A549 (cell line): Measurements from ENCODE around the gene GIMAP4. TPM values are rescaled to one million over a fixed set of nuclear protein-coding genes. Genes with fewer than 3 reads are reported as not detected.

ENCODE experiments used
- ATAC-seq, 2 experiments: fragments of 200-7000 bp in 1 of 2; fragments of >200 bp in 1 of 2; cut with Nextera tagmentation in 1 of 2; cut with Tn5 transposase in 1 of 2; 3 replicates each; pipeline versions ENCODE4 v1.8.0 to v1.9.1; 2018 to 2020; ENCODE audit warnings: mild to moderate bottlenecking in 1 of 2, moderate library complexity in 1 of 2
- CTCF ChIA-PET: fragments of 300-600 bp; sonication (Branson Sonifier 250); formaldehyde crosslinking; extraction: SDS; loops from one replicate; lab custom pipeline; 2021; ENCODE audit warnings: antibody characterized with exemption, inconsistent platforms; lab: Yijun Ruan, JAX
- POLR2A ChIA-PET: fragments of 350-600 bp; formaldehyde crosslinking; extraction: SDS; loops from one replicate; lab custom pipeline; 2021; ENCODE audit warnings: antibody characterized with exemption, inconsistent platforms; lab: Yijun Ruan, JAX
- DNase-seq, 2 experiments: peaks; one replicate each; pipeline versions ENCODE4 v3.0.0 to v3.0.0-alpha.2; 2011 to 2016; ENCODE audit warnings: low read depth in 1 of 2, low spot score in 1 of 2
- FAIRE-seq: peaks from 2 replicates; lab custom pipeline; 2011; peaks lifted over from hg19 to GRCh38; lab: Jason Lieb, UNC
- H3K27ac ChIP-seq, 2 experiments: fragments of >200 bp; sonication (Bioruptor Twin); formaldehyde crosslinking; 3 replicates each; pipeline ENCODE4 v1.5.1; 2016 to 2017
- H3K4me1 ChIP-seq: fragments of >200 bp; sonication (Bioruptor Twin); formaldehyde crosslinking; 3 replicates; pipeline ENCODE4 v1.6.1; 2016
- H3K4me2 ChIP-seq: fragments of >200 bp; sonication (Bioruptor Twin); formaldehyde crosslinking; 3 replicates; pipeline ENCODE4 v1.6.1; 2016
- H3K4me3 ChIP-seq: fragments of >200 bp; sonication (Bioruptor Twin); formaldehyde crosslinking; 3 replicates; pipeline ENCODE4 v1.5.1; 2016
- H3K9me3 ChIP-seq: fragments of >200 bp; sonication (Bioruptor Twin); formaldehyde crosslinking; 3 replicates; pipeline ENCODE4 v1.6.1; 2016
- CBX8 ChIP-seq: fragments of 200-600 bp; sonication (generic); IDR thresholded peaks from 2 replicates; pipeline ENCODE4 v1.6.1; 2016
- CHD2 ChIP-seq: fragments of 150-350 bp; IDR thresholded peaks from 2 replicates; pipeline ENCODE4 v1.6.1; 2014; ENCODE audit warnings: low read length; ENCODE audit not compliant: partially characterized antibody
- EHF ChIP-seq: fragments of 250-450 bp; sonication (Bioruptor Pico); IDR thresholded peaks from 2 replicates; pipeline ENCODE4 v1.5.0; 2020; ENCODE audit warnings: mild to moderate bottlenecking
- EHMT2 ChIP-seq: fragments of 200-600 bp; sonication (generic); IDR thresholded peaks from 2 replicates; pipeline ENCODE4 v1.6.1; 2016; ENCODE audit warnings: antibody characterized with exemption, low read depth, mild to moderate bottlenecking, moderate library complexity
- EP300 ChIP-seq, 2 experiments: fragments of >200 bp; sonication (Bioruptor Twin); formaldehyde crosslinking; IDR thresholded peaks; 2 replicates in 1 of 2; 3 replicates in 1 of 2; pipeline ENCODE4 v1.6.1; 2016 to 2017
- ESRRA ChIP-seq: fragments of 150-350 bp; IDR thresholded peaks from 2 replicates; pipeline ENCODE4 v1.6.1; 2014; ENCODE audit warnings: mild to moderate bottlenecking, low read length, borderline replicate concordance
- FOSB ChIP-seq: fragments of 250-450 bp; sonication (Bioruptor Pico); IDR thresholded peaks from 2 replicates; pipeline ENCODE4 v1.5.0; 2020; ENCODE audit warnings: mild to moderate bottlenecking, moderate library complexity
- FOSL2 ChIP-seq, 2 experiments: fragments of 450-650 bp in 1 of 2; fragments of >200 bp in 1 of 2; sonication (Bioruptor Twin) in 1 of 2; formaldehyde crosslinking; IDR thresholded peaks; 2 replicates each; pipeline versions ENCODE4 v1.5.0 to v1.6.1; 2016 to 2020; ENCODE audit warnings: mild to moderate bottlenecking in 1 of 2, moderate library complexity in 1 of 2
- FOXS1 ChIP-seq: fragments of 250-450 bp; sonication (Bioruptor Pico); IDR thresholded peaks from 2 replicates; pipeline ENCODE4 v1.5.0; 2020; ENCODE audit warnings: mild to moderate bottlenecking, moderate library complexity
- GATA3 ChIP-seq: IDR thresholded peaks from 2 replicates; pipeline ENCODE4 v1.6.1; 2012; ENCODE audit warnings: borderline replicate concordance
- HDAC2 ChIP-seq: fragments of 200-600 bp; sonication (generic); IDR thresholded peaks from 2 replicates; pipeline ENCODE4 v1.6.1; 2016
- HOXA7 ChIP-seq: fragments of 250-450 bp; sonication (Bioruptor Pico); IDR thresholded peaks from 2 replicates; pipeline ENCODE4 v1.5.0; 2020; ENCODE audit warnings: mild to moderate bottlenecking, moderate library complexity
- HOXB5 ChIP-seq: fragments of 250-450 bp; sonication (Bioruptor Pico); IDR thresholded peaks from 2 replicates; pipeline ENCODE4 v1.5.0; 2020; ENCODE audit warnings: mild to moderate bottlenecking, moderate library complexity
- JUN ChIP-seq, 2 experiments: fragments of >200 bp; sonication (Bioruptor Twin); formaldehyde crosslinking; IDR thresholded peaks; 2 replicates in 1 of 2; 3 replicates in 1 of 2; pipeline ENCODE4 v1.6.1; 2016 to 2017
- JUNB ChIP-seq: fragments of >200 bp; sonication (Bioruptor Twin); formaldehyde crosslinking; IDR thresholded peaks from 2 replicates; pipeline ENCODE4 v1.6.1; 2016
- KDM1A ChIP-seq: fragments of 200-600 bp; sonication (generic); IDR thresholded peaks from 2 replicates; pipeline ENCODE4 v1.6.1; 2016; ENCODE audit warnings: low read depth, mild to moderate bottlenecking
- MYC ChIP-seq: IDR thresholded peaks from 2 replicates; pipeline ENCODE4 v1.6.1; 2012; ENCODE audit warnings: mild to moderate bottlenecking, inconsistent platforms, low read length, improper control_type of control experiment, borderline replicate concordance
- NFE2L2 ChIP-seq: fragments of 150-350 bp; conservative IDR thresholded peaks from 2 replicates; pipeline ENCODE4 v1.6.1; 2014; ENCODE audit warnings: low read length
- NPAS2 ChIP-seq: fragments of 250-450 bp; sonication (Bioruptor Pico); IDR thresholded peaks from 2 replicates; pipeline ENCODE4 v1.8.0; 2022; ENCODE audit warnings: mild to moderate bottlenecking, moderate library complexity, borderline replicate concordance
- PHF8 ChIP-seq: fragments of 200-600 bp; sonication (generic); IDR thresholded peaks from 2 replicates; pipeline ENCODE4 v1.6.1; 2016; ENCODE audit warnings: low read depth, mild to moderate bottlenecking, antibody characterized with exemption, moderate library complexity, borderline replicate concordance
- POLR2A ChIP-seq: IDR thresholded peaks from 2 replicates; pipeline ENCODE4 v1.6.1; 2012; ENCODE audit warnings: mild to moderate bottlenecking, low read length
- POLR2AphosphoS2 ChIP-seq: conservative IDR thresholded peaks from 2 replicates; pipeline ENCODE4 v1.6.1; 2012; ENCODE audit warnings: low read length, improper control_type of control experiment, inconsistent platforms
- RCOR1 ChIP-seq: fragments of 150-350 bp; IDR thresholded peaks from 2 replicates; pipeline ENCODE4 v1.6.1; 2014; ENCODE audit warnings: antibody characterized with exemption, low read length, low read depth
- TP53 ChIP-seq: fragments of 250-450 bp; sonication (Bioruptor Pico); IDR thresholded peaks from 2 replicates; pipeline ENCODE4 v1.5.0; 2021; ENCODE audit warnings: mild to moderate bottlenecking, moderate library complexity
- ZFP36 ChIP-seq: fragments of 450-650 bp; IDR thresholded peaks from 2 replicates; pipeline ENCODE4 v1.6.1; 2014; ENCODE audit warnings: borderline replicate concordance; ENCODE audit not compliant: partially characterized antibody
- WGBS: methylation state at CpG from one replicate; pipeline ENCODE4 v1.1.6; 2017; ENCODE audit errors: missing lambda C conversion rate; 5-methylcytosine and 5-hydroxymethylcytosine counted together
- polyA plus RNA-seq, 4 experiments: library from polyadenylated mRNA; depleted of rRNA in 3 of 4; stranded (reverse); fragments of >200 nt; fragmentation: RNase III in 1 of 4; extraction: RNeasy Plus Mini Kit Qiagen cat#74134 plus additional on column Dnase treatment in 1 of 4; gene quantifications; 2 replicates in 3 of 4; 3 replicates in 1 of 4; pipeline ENCODE4 v1.2.3, GENCODE V29; 2011 to 2017
- TF ChIP-seq, protein P1 (sequence below): IDR thresholded peaks from 2 replicates; pipeline ENCODE4 v1.6.1; 2012
- TF ChIP-seq, protein P2 (sequence below): fragments of >200 bp; sonication (Bioruptor Twin); formaldehyde crosslinking; IDR thresholded peaks from 3 replicates; pipeline ENCODE4 v1.5.1; 2016
- TF ChIP-seq, protein P3 (sequence below): IDR thresholded peaks from 2 replicates; pipeline ENCODE4 v1.6.1; 2012; ENCODE audit warnings: low read depth, borderline replicate concordance
- TF ChIP-seq, protein P4 (sequence below): fragments of >200 bp; sonication (Bioruptor Twin); formaldehyde crosslinking; IDR thresholded peaks from 3 replicates; pipeline ENCODE4 v1.6.1; 2016

GIMAP4 gene
- polyA plus RNA-seq, 2 of the 4 experiments (the other 2 are of a cell fraction) = not detected

DNA sequence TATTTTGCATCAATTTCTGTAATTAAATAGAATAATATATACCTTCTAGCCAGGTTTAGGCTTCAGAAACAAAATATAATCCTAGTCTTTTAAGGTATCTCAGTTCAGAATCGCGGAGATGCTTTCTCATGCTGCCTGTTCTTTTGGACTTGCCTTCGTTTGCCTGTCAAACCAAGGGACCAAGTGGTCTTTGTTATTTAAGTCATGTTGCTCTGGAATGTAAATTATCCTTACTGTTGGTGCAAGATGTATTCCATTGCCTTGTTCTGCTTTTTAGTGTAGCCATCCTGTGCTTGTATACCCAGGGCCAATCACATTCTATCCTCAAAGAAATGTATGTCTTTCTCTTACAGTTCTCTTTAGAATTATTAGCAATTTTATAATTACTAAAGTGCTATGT, 1.1 kb upstream of the GIMAP4 start:
- Histone ChIP-seq H3K4me2 (no peak overlapping the region), H3K27ac (no peak overlapping the region), H3K4me1 (no peaks in the 10 kb centered on the region), H3K4me3 (no peak overlapping the region), H3K9me3 (no peaks in the 10 kb centered on the region)
- CTCF ChIA-PET = no interaction called here
- 22% methylated on average over 3 of the region's 3 CpGs for WGBS
- ATAC-seq (no peak), FAIRE-seq (no peak), DNase-seq (no peak)
- POLR2A ChIA-PET = no interaction called here
- TF ChIP-seq NPAS2 (CRISPR knock-in tag) (no peak), PHF8 (no peak), EHMT2 (no peak), POLR2AphosphoS2 (no peak), JUN (IDR thresholded peaks at IDR 0.05) (no peak), CBX8 (no peak), HOXA7 (CRISPR knock-in tag) (no peak), EP300 (IDR thresholded peaks at IDR 0.05) (no peak), CHD2 (no peak), HOXB5 (CRISPR knock-in tag) (no peak), ZFP36 (no peak), MYC (no peak), GATA3 (no peak), JUNB (no peak), EHF (no peak)
- TF ChIP-seq, protein P1, sequence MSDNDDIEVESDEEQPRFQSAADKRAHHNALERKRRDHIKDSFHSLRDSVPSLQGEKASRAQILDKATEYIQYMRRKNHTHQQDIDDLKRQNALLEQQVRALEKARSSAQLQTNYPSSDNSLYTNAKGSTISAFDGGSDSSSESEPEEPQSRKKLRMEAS = no peak

DNA sequence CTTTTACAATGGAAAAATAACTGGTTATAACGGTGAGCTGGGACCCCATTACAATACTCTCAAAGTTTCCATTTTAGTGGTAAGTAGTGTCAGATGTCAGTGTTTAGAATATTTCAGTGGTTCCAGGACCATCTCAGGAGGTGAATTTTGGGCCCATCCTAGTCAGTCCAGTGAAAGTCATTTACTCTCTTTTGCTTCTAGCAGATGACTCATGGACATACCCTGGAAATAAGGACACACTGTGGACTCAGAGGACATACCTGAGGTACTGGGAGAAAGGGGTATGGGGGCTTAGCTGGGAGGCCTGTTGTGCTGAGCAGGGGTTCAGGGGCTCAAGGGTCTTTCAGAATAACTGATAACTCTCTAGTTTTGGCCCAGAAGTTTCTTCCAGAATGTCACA, 618 bp upstream of the GIMAP4 start:
- Histone ChIP-seq H3K4me1 (no peaks in the 10 kb centered on the region), H3K9me3 (no peaks in the 10 kb centered on the region), H3K27ac (no peak overlapping the region), H3K4me2 (no peak overlapping the region), H3K4me3 (no peak overlapping the region)
- DNase-seq = no peak
- FAIRE-seq = no peak
- no peak for TF ChIP-seq TP53 (CRISPR knock-in tag)
- no peak for TF ChIP-seq HDAC2
- TF ChIP-seq FOSB (CRISPR knock-in tag) = no peak
- no peak for TF ChIP-seq GATA3
- POLR2A ChIA-PET = no interaction called here
- CTCF ChIA-PET = no interaction called here
- no peak for ATAC-seq
- WGBS = 3% methylated on average over 1 of the region's 1 CpG

DNA sequence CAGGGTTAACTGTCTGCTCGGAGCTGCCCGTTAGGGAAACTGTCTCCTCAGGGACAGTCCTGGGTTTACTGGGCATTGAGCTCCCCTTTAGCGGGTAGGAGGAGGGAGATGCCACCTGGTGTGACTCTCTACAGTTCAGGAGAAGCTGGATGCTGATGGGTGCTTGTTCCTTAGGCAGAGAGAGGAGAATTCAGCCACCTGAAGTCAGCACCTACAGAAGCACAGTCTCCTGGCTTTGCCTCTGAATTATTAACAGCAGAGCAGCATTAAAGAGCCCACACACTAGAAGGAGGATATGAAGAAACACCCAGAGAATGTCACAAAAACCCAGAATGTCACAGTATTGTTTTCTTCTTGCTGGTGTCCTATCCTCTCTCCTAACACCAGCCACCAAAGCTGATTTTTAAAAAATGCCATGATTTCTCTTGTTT, 696 bp downstream of the GIMAP4 start:
- FAIRE-seq (no peak), DNase-seq (no peak), ATAC-seq (no peak)
- TF ChIP-seq HOXA7 (CRISPR knock-in tag) = no peak
- TF ChIP-seq HOXB5 (CRISPR knock-in tag) = no peak
- no peak for TF ChIP-seq JUN (IDR thresholded peaks at IDR 0.05)
- no peak for TF ChIP-seq EHF
- TF ChIP-seq NFE2L2 = no peak
- TF ChIP-seq, protein P2, sequence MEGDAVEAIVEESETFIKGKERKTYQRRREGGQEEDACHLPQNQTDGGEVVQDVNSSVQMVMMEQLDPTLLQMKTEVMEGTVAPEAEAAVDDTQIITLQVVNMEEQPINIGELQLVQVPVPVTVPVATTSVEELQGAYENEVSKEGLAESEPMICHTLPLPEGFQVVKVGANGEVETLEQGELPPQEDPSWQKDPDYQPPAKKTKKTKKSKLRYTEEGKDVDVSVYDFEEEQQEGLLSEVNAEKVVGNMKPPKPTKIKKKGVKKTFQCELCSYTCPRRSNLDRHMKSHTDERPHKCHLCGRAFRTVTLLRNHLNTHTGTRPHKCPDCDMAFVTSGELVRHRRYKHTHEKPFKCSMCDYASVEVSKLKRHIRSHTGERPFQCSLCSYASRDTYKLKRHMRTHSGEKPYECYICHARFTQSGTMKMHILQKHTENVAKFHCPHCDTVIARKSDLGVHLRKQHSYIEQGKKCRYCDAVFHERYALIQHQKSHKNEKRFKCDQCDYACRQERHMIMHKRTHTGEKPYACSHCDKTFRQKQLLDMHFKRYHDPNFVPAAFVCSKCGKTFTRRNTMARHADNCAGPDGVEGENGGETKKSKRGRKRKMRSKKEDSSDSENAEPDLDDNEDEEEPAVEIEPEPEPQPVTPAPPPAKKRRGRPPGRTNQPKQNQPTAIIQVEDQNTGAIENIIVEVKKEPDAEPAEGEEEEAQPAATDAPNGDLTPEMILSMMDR = no peak
- no peak for TF ChIP-seq NPAS2 (CRISPR knock-in tag)
- no peak for TF ChIP-seq FOSL2 (IDR thresholded peaks at IDR 0.05)
- TF ChIP-seq FOSL2 (CRISPR knock-in tag; IDR thresholded peaks at IDR 0.05) = no peak
- TF ChIP-seq, protein P3, sequence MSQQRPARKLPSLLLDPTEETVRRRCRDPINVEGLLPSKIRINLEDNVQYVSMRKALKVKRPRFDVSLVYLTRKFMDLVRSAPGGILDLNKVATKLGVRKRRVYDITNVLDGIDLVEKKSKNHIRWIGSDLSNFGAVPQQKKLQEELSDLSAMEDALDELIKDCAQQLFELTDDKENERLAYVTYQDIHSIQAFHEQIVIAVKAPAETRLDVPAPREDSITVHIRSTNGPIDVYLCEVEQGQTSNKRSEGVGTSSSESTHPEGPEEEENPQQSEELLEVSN = no peak
- TF ChIP-seq FOXS1 (CRISPR knock-in tag) = no peak
- TF ChIP-seq POLR2A = no peak
- TF ChIP-seq TP53 (CRISPR knock-in tag) = no peak
- no peak for TF ChIP-seq RCOR1
- no peak for TF ChIP-seq FOSB (CRISPR knock-in tag)
- TF ChIP-seq, protein P4, sequence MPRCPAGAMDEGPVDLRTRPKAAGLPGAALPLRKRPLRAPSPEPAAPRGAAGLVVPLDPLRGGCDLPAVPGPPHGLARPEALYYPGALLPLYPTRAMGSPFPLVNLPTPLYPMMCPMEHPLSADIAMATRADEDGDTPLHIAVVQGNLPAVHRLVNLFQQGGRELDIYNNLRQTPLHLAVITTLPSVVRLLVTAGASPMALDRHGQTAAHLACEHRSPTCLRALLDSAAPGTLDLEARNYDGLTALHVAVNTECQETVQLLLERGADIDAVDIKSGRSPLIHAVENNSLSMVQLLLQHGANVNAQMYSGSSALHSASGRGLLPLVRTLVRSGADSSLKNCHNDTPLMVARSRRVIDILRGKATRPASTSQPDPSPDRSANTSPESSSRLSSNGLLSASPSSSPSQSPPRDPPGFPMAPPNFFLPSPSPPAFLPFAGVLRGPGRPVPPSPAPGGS = no peak
- TF ChIP-seq ESRRA = no peak
- TF ChIP-seq KDM1A = no peak
- no peak for TF ChIP-seq EP300 (IDR thresholded peaks at IDR 0.05)
- TF ChIP-seq CBX8 = no peak
- Histone ChIP-seq H3K9me3 (no peaks in the 10 kb centered on the region), H3K27ac (no peak overlapping the region), H3K4me2 (no peak overlapping the region), H3K4me1 (no peaks in the 10 kb centered on the region), H3K4me3 (no peak overlapping the region)
- WGBS = 11% methylated on average over 3 of the region's 3 CpGs
- ChIA-PET POLR2A (no interaction called here), CTCF (no interaction called here)
